ENCODE results near the gene EPS8L3. TPM values are rescaled to one million over a fixed set of nuclear protein-coding genes. Genes with fewer than 3 reads are reported as not detected.
"Not testable (repeated sequence)": the region's sequence is repeated elsewhere in the genome, so short reads cannot be mapped to it uniquely, and the experiment has no call there.

The EPS8L3 gene
- polyA plus RNA-seq, 6 donors from 2014 or later = not detected

- H3K9me3 Mint-ChIP-seq = no peaks in the 10 kb centered on the region
Measured at GRCh38 chr1:109801791-109802135, 38.0 kb upstream of the EPS8L3 start.

GRCh38 chr1:109800291-109800690 lies 36.6 kb upstream of the EPS8L3 start:
- H3K4me1 Mint-ChIP-seq = peaks cover 4 to 16% (median 12%) of the 10 kb centered on the region in 3 donors
- H3K27ac Mint-ChIP-seq = no peak overlapping the region
- ATAC-seq (ENCODE audit: low read depth in 2 of 2) (no peak), DNase-seq (no peak)
- peaks cover 0 to 15% (median 5%) of the 10 kb centered on the region in 3 donors for H3K27me3 Mint-ChIP-seq
- no peaks in the 10 kb centered on the region for H3K9me3 Mint-ChIP-seq
- no peaks in the 10 kb centered on the region for H3K36me3 Mint-ChIP-seq
- no peak overlapping the region for H3K4me3 Mint-ChIP-seq

More at GRCh38 chr1:109801791-109802135, 38.0 kb upstream of the EPS8L3 start:
- DNase-seq (no peak), ATAC-seq (ENCODE audit: low read depth in 2 of 2) (no peak)
- Mint-ChIP-seq H3K27ac (no peak overlapping the region), H3K36me3 (no peaks in the 10 kb centered on the region), H3K4me1 (peaks cover 9 to 16% (median 16%) of the 10 kb centered on the region in 3 donors), H3K27me3 (peaks cover 0 to 20% (median 5%) of the 10 kb centered on the region in 3 donors), H3K4me3 (no peak overlapping the region)

- no peak overlapping the region for H3K4me3 Mint-ChIP-seq
Measured at GRCh38 chr1:109799445-109799844, 35.7 kb upstream of the EPS8L3 start.

GRCh38 chr1:109797303-109797595 lies 33.5 kb upstream of the EPS8L3 start:
- not testable (repeated sequence) for ATAC-seq (ENCODE audit: low read depth in 2 of 2); H3K9me3 Mint-ChIP-seq; H3K4me1 Mint-ChIP-seq; H3K36me3 Mint-ChIP-seq; DNase-seq
- peaks cover 5 to 13% (median 6%) of the 10 kb centered on the region in 3 donors for H3K27me3 Mint-ChIP-seq
- peak overlapping the region in 1 of 6 donors; percentile 8 for H3K27ac Mint-ChIP-seq
- H3K4me3 Mint-ChIP-seq = peak overlapping the region in 1 of 8 donors; percentile 62

More at GRCh38 chr1:109799445-109799844, 35.7 kb upstream of the EPS8L3 start:
- peak overlapping the region in 1 of 6 donors; percentile 48 for H3K27ac Mint-ChIP-seq
- H3K4me1 Mint-ChIP-seq = peaks cover 4 to 16% (median 12%) of the 10 kb centered on the region in 3 donors
- H3K36me3 Mint-ChIP-seq = no peaks in the 10 kb centered on the region
- ATAC-seq (ENCODE audit: low read depth in 2 of 2) = no peak
- H3K27me3 Mint-ChIP-seq = peaks cover 0 to 11% (median 5%) of the 10 kb centered on the region in 3 donors
- H3K9me3 Mint-ChIP-seq = no peaks in the 10 kb centered on the region
- no peak for DNase-seq

GRCh38 chr1:109796484-109797302 lies 33.0 kb upstream of the EPS8L3 start:
- peaks cover 0 to 9% (median 9%) of the 10 kb centered on the region in 3 donors for H3K4me1 Mint-ChIP-seq

GRCh38 chr1:109794319-109795132 lies 30.8 kb upstream of the EPS8L3 start:
- H3K9me3 Mint-ChIP-seq = no peaks in the 10 kb centered on the region
- H3K27me3 Mint-ChIP-seq = peaks cover 6 to 23% (median 7%) of the 10 kb centered on the region in 3 donors
- ATAC-seq (ENCODE audit: low read depth in 2 of 2) (no peak), DNase-seq (no peak)
- H3K36me3 Mint-ChIP-seq = no peaks in the 10 kb centered on the region
- no peak overlapping the region for H3K4me3 Mint-ChIP-seq
- peaks cover 0 to 21% (median 19%) of the 10 kb centered on the region in 3 donors for H3K4me1 Mint-ChIP-seq
- H3K27ac Mint-ChIP-seq = no peak overlapping the region

More at GRCh38 chr1:109796484-109797302, 33.0 kb upstream of the EPS8L3 start:
- H3K27ac Mint-ChIP-seq = peak overlapping the region in 2 of 6 donors; percentile 6 to 8
- ATAC-seq (ENCODE audit: low read depth in 2 of 2) = no peak
- peak overlapping the region in 1 of 8 donors; percentile 62 for H3K4me3 Mint-ChIP-seq
- no peaks in the 10 kb centered on the region for H3K9me3 Mint-ChIP-seq
- H3K27me3 Mint-ChIP-seq = peaks cover 6 to 16% (median 7%) of the 10 kb centered on the region in 3 donors
- DNase-seq = no peak
- H3K36me3 Mint-ChIP-seq = no peaks in the 10 kb centered on the region

GRCh38 chr1:109793486-109794318 lies 30.0 kb upstream of the EPS8L3 start:
- DNase-seq = no peak
- no peak for ATAC-seq (ENCODE audit: low read depth in 2 of 2)
- H3K27ac Mint-ChIP-seq = no peak overlapping the region
- H3K4me3 Mint-ChIP-seq = peak overlapping the region in 1 of 8 donors; percentile 20
- no peaks in the 10 kb centered on the region for H3K9me3 Mint-ChIP-seq
- peaks cover 0 to 23% (median 21%) of the 10 kb centered on the region in 3 donors for H3K4me1 Mint-ChIP-seq
- H3K27me3 Mint-ChIP-seq = peaks cover 6 to 23% (median 7%) of the 10 kb centered on the region in 3 donors
- no peaks in the 10 kb centered on the region for H3K36me3 Mint-ChIP-seq

- peaks cover 0 to 20% (median 18%) of the 10 kb centered on the region in 3 donors for H3K4me1 Mint-ChIP-seq
- peaks cover 6 to 23% (median 7%) of the 10 kb centered on the region in 3 donors for H3K27me3 Mint-ChIP-seq
- DNase-seq = no peak
- ATAC-seq (ENCODE audit: low read depth in 2 of 2) = no peak
- no peaks in the 10 kb centered on the region for H3K9me3 Mint-ChIP-seq
- H3K27ac Mint-ChIP-seq = no peak overlapping the region
- no peaks in the 10 kb centered on the region for H3K36me3 Mint-ChIP-seq
- H3K4me3 Mint-ChIP-seq = peak overlapping the region in 1 of 8 donors; percentile 20
Measured at GRCh38 chr1:109793089-109793485, 29.4 kb upstream of the EPS8L3 start.

- peaks cover 5 to 23% (median 7%) of the 10 kb centered on the region in 3 donors for H3K27me3 Mint-ChIP-seq
- H3K36me3 Mint-ChIP-seq = no peaks in the 10 kb centered on the region
- peak overlapping the region in 1 of 6 donors; percentile 22 for H3K27ac Mint-ChIP-seq
- DNase-seq = no peak
- H3K4me3 Mint-ChIP-seq = no peak overlapping the region
- no peaks in the 10 kb centered on the region for H3K9me3 Mint-ChIP-seq
- ATAC-seq (ENCODE audit: low read depth in 2 of 2) = no peak
- H3K4me1 Mint-ChIP-seq = peaks cover 0 to 14% (median 12%) of the 10 kb centered on the region in 3 donors
Measured at GRCh38 chr1:109792056-109792831, 28.5 kb upstream of the EPS8L3 start.

- Mint-ChIP-seq H3K4me3 (no peak overlapping the region), H3K27ac (peak overlapping the region in 1 of 6 donors; percentile 16)
- no peak for ATAC-seq (ENCODE audit: low read depth in 2 of 2)
Measured at GRCh38 chr1:109791495-109792043, 27.8 kb upstream of the EPS8L3 start.

GRCh38 chr1:109790735-109791494 lies 27.2 kb upstream of the EPS8L3 start:
- ATAC-seq (ENCODE audit: low read depth in 2 of 2) = peak; percentile 61 to 82
- Mint-ChIP-seq H3K4me3 (no peak overlapping the region), H3K4me1 (peaks cover 0 to 14% (median 12%) of the 10 kb centered on the region in 3 donors), H3K36me3 (no peaks in the 10 kb centered on the region), H3K27me3 (peaks cover 0 to 23% (median 7%) of the 10 kb centered on the region in 3 donors), H3K27ac (peak overlapping the region in 1 of 6 donors; percentile 29), H3K9me3 (no peaks in the 10 kb centered on the region)
- DNase-seq = no peak

More at GRCh38 chr1:109791495-109792043, 27.8 kb upstream of the EPS8L3 start:
- Mint-ChIP-seq H3K36me3 (no peaks in the 10 kb centered on the region), H3K9me3 (no peaks in the 10 kb centered on the region), H3K4me1 (peaks cover 0 to 14% (median 12%) of the 10 kb centered on the region in 3 donors), H3K27me3 (peaks cover 0 to 23% (median 7%) of the 10 kb centered on the region in 3 donors)
- DNase-seq = no peak
